NCI-H2227 (cell line): ENCODE results near the gene YIPF3.
"Not testable (repeated sequence)": the region's sequence is repeated elsewhere in the genome, so short reads cannot be mapped to it uniquely, and the experiment has no call there.

Experiments
- DNase-seq: peaks from one replicate; lab custom pipeline; 2025; ENCODE audit not compliant: unreplicated experiment; lab: John Stamatoyannopoulos, UW

The YIPF3 gene

GRCh38 chr6:43467265-43467664 is 49.5 kb downstream of the YIPF3 start:
- not testable (repeated sequence) for DNase-seq

- no peak for DNase-seq
Observed at GRCh38 chr6:43465948-43466347, 50.8 kb downstream of the YIPF3 start.

GRCh38 chr6:43464337-43464736 is 52.4 kb downstream of the YIPF3 start:
- no peak for DNase-seq

GRCh38 chr6:43461936-43462335 is 54.8 kb downstream of the YIPF3 start:
- no peak for DNase-seq
